Neutrophil (primary cell): ENCODE measurements around the gene CCNQ.

ENCODE experiments used
- H3K27ac ChIP-seq: fragments of 200-600 bp; sonication (generic); 2 replicates; pipeline ENCODE4 v1.5.1; 2016; ENCODE audit warnings: mild to moderate bottlenecking, moderate library complexity
- H3K27me3 ChIP-seq: fragments of 200-600 bp; sonication (generic); 2 replicates; pipeline ENCODE4 v1.6.0; 2016; ENCODE audit warnings: mild to moderate bottlenecking
- H3K36me3 ChIP-seq: fragments of 200-600 bp; sonication (generic); 2 replicates; pipeline ENCODE4 v1.5.1; 2017
- H3K4me1 ChIP-seq, 2 experiments: fragments of 200-600 bp in 1 of 2; sonication (generic) in 1 of 2; 1 replicate in 1 of 2; 2 replicates in 1 of 2; pipeline versions ENCODE4 v1.5.1 to v1.6.1; 2013 to 2016; ENCODE audit warnings: low read depth in 1 of 2, low read length in 1 of 2, mild to moderate bottlenecking in 1 of 2, moderate library complexity in 1 of 2; ENCODE audit not compliant: control insufficient read depth in 1 of 2, insufficient read depth in 1 of 2
- H3K4me3 ChIP-seq, 2 experiments: fragments of 200-600 bp in 1 of 2; sonication (generic) in 1 of 2; 1 replicate in 1 of 2; 2 replicates in 1 of 2; pipeline ENCODE4 v1.5.1; 2013 to 2016; ENCODE audit warnings: low read depth in 1 of 2, low read length in 1 of 2, mild to moderate bottlenecking in 1 of 2, moderate library complexity in 1 of 2
- H3K9me3 ChIP-seq: fragments of 200-600 bp; sonication (generic); 2 replicates; pipeline ENCODE4 v1.5.1; 2016
- CTCF ChIP-seq: fragments of 200-600 bp; sonication (generic); IDR thresholded peaks from 2 replicates; pipeline ENCODE4 v1.5.1; 2016; ENCODE audit warnings: antibody characterized with exemption

Gene CCNQ

GRCh38 chrX:153539979-153540358 is 59.0 kb downstream of the CCNQ start:
- Histone ChIP-seq H3K36me3 (no peaks in the 10 kb centered on the region), H3K4me1 (no peaks in the 10 kb centered on the region), H3K4me3 (no peak overlapping the region), H3K9me3 (no peaks in the 10 kb centered on the region), H3K27me3 (no peaks in the 10 kb centered on the region), H3K27ac (no peak overlapping the region)
- no peak for TF ChIP-seq CTCF

GRCh38 chrX:153539171-153539978 is 59.6 kb downstream of the CCNQ start:
- Histone ChIP-seq H3K36me3 (no peaks in the 10 kb centered on the region), H3K4me3 (no peak overlapping the region), H3K27ac (no peak overlapping the region), H3K4me1 (no peaks in the 10 kb centered on the region), H3K27me3 (no peaks in the 10 kb centered on the region), H3K9me3 (no peaks in the 10 kb centered on the region)
- peak; percentile 60 for TF ChIP-seq CTCF

- no peak for TF ChIP-seq CTCF
Observed at GRCh38 chrX:153538424-153538823, 60.5 kb downstream of the CCNQ start.

More at GRCh38 chrX:153538424-153538823, 60.5 kb downstream of the CCNQ start:
- Histone ChIP-seq H3K4me3 (no peak overlapping the region), H3K27me3 (no peaks in the 10 kb centered on the region), H3K4me1 (no peaks in the 10 kb centered on the region), H3K9me3 (no peaks in the 10 kb centered on the region), H3K36me3 (no peaks in the 10 kb centered on the region), H3K27ac (no peak overlapping the region)
